GM18873 (cell line): Measurements from ENCODE around the gene WWOX.

Experiments used
- ATAC-seq: cut with Tn5 transposase; IDR thresholded peaks from one replicate; pipeline ENCODE4 v1.9.1; 2021; ENCODE audit warnings: mild to moderate bottlenecking, moderate library complexity, moderate number of reproducible peaks; ENCODE audit not compliant: unreplicated experiment, low FRiP score

Gene WWOX

GRCh38 chr16:78791926-78792325 is 692.5 kb downstream of the WWOX start:
- ATAC-seq, result no peak

DNA sequence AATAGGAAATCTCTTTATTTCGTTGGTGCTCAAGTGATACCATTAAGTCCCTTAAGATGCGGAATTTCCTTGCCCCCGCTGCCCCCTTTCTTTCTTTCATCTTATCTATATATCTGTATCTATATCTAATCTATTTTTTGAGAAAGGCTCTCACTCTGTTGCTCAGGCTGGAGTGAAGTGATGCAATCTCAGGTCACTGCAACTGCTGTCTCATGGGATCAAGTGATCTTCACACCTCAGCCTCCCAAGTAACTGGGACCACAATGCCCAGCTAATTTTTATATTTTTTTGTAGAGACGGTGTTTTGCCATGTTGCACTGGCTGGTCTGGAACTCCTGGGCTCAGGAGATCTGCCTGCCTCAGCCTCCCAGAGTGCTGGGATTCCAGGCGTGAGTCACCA is 693.5 kb downstream of the WWOX start:
- no peak for ATAC-seq

DNA sequence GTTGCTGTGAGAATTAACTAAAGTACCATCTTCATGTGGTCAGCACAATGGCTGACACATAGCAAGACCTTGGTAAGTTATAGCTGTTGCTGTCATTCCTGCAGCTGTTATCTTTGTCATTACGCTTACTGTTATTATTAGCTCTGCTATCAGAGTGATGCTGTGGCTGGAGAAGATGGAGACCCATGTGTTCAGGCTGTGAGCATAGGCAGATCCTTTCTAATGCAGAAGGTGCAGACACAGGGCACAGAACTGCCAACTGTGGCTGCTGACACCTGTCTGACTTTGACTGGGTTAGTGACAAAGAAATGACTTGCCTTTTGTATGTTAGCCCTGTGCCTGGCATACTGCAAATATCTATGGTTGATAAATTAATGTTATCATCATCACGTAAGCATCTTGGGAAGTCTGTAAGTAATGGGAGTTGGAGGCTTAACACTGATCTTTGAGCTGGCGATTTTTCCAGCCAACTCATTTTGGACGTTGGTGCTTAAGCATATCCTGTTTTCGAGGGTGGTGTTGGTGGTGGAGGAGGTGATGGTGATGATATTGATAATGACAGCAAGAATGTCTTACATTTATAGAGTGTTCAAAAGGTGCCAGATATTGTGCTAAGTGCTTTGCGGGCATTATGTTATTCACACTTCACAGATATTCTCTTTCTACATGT is 695.3 kb downstream of the WWOX start:
- no peak for ATAC-seq

GRCh38 chr16:78795433-78795832 is 696.0 kb downstream of the WWOX start:
- ATAC-seq, result no peak

DNA sequence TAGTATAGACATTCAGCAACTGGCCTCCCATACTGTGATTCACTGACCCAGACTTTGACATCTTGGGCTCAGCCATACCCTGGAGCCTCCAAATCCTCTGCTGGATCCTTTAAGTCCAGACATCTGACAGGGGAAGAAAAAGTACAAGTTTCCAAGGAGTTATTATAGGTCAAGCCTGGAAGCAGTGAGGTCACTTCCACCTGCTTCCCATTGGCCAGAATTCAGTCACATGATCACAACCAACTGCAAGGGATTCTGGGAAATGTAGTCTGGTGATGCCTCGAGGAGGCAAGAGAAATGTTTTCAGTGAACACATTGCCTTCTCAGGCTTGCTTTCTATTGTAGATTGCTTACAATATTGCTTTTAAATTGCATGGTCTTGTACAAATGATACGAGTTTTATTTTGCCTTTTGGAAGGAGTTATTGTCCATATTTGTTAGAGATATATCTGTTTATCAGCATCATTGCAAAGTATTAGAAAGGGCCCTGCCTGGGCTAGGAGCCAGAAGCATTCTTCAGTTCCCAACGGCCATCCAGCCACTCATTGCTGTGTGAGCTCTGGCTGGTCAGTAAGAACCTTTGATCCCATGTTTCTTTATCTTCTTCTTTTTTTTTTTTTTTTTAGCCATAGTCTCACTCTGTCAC is 696.9 kb downstream of the WWOX start:
- ATAC-seq, result no peak

- ATAC-seq, result no peak
Observed at GRCh38 chr16:78799429-78799828, 700.0 kb downstream of the WWOX start.

GRCh38 chr16:78800523-78800922 is 701.1 kb downstream of the WWOX start:
- no peak for ATAC-seq

DNA sequence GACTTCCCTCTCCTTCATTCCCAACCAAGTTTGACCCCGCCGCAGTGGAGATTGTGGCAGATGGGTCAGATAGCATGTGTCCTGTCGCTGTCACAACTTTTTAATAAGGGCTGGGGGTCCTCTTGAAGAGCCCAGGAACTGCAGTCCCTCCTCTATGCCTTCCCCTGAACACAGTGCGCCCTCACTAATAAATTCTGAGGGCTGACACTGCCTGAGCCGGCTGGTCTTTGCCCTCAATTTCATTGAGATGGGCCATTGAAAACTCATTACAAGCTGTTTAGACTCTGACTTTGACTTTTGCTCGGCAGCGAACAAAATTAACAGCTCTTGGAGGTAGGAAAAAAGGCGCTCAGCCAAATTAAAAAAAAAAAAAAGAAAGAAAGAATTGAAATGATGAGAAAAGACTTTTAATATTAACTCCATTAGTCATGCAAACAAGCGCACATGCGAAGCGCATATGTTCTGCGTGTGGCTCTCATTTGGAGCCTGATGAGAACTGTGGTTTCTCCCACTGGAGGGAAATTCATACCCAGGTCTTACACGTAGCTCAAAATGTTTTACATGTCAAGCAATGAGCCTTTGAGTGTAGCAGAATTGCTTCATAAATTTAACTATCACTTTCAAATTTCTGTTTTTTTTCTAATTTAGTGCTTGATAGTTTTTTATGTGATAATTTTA is 704.7 kb downstream of the WWOX start:
- no peak for ATAC-seq

DNA sequence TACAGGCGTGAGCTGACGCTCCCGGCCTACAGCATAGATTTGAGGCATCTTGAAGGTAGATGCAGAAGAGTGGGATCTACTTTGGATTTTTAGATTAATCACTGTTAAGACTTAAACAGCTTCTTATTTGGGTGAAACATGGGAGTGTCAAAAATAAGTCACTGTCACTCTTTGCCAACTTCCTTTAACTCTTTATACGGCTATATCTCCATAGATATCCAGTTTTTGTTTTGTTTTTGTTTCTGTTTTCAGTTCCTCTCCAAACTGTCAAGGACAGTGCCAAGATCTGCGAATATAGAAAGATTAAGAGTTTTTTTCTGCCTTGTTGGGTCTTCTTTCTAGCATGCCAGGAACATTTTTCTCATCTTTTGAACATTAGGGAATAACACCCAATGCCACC is 706.1 kb downstream of the WWOX start:
- no peak for ATAC-seq

DNA sequence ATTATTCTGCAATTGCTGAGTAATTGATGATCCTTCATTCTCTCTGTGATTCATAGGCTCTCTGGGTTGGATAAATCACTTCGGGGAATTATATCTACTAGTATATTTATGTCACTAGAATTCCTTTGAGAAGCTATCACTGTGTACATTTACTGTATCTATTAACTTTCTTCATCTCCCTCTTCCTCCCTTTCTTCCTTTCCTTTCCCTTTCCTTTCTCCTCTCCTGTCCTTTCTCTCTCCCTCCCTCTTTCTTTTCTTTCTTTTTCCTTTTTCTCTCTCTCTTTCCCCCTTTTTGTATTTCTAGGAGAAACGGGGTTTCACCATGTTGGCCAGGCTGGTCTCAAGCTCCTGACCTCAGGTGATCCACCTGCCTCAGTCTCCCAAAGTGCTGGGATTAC is 711.8 kb downstream of the WWOX start:
- no peak for ATAC-seq

DNA sequence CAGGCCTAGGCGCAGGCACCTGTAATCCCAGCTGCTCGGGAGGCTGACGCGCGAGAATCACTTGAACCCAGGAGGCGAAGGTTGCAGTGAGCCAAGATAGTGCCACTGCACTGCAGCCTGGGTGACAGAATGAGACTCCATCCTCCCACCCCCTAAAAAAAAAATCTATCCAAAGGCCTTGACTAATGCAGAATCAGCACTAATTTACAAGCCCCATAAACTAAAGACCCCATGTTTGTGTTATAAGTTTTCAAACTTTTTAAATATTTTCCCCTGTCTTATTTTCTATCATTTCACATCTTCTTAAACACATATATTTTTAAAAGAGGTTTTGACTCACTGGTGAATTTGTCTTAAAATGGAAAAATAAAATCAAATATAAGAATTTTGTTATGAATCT is 713.1 kb downstream of the WWOX start:
- ATAC-seq, result no peak

DNA sequence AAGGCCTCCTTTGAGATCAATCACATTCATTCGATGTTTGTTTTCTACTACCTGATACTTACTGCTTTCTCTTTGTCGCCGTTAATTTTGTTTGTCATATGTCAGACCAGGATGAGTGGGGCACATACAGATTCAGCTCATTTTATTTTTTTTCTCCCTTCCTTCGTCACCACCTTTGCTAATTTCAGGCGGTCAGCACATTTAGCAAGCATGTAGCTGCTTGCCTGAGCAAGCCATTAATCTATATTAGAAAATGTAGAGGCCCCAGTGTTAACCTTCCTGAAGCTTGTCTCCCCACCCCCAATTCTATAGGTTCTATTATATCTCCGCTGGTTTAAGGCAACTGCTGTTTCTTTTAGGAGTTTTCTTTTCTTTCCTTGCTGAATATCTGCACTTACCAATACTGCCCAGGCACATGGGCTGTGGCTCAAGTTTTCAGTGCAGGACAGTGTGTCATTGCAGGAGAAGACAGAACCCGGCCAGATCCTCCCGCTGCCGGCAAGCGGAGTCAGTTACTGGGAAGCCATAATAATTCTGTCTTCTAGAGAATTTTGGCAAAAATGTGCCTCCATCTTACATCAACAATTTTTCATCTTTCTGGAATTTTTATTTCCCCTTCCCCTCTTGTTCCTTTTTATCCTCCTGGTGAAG is 714.3 kb downstream of the WWOX start:
- ATAC-seq, result no peak

DNA sequence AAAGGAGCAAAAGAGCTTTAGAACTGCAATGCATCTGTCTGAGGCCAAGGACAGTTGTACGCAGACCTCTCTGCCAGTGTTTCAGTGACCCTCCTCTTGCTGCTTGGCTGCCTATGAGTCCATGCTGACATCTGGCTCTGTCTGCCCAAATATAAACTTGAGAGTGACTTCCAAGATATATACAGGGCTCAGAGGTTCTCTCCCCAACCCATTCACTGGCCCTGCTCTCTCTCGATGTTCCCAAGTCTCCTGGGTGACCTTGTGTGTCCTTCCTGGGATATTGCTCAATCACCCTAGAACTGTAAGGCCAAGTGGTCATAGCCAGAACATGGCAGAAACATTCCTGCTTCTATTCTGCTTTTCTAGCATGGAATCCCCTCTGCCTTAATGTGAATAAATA is 716.3 kb downstream of the WWOX start:
- ATAC-seq, result no peak

DNA sequence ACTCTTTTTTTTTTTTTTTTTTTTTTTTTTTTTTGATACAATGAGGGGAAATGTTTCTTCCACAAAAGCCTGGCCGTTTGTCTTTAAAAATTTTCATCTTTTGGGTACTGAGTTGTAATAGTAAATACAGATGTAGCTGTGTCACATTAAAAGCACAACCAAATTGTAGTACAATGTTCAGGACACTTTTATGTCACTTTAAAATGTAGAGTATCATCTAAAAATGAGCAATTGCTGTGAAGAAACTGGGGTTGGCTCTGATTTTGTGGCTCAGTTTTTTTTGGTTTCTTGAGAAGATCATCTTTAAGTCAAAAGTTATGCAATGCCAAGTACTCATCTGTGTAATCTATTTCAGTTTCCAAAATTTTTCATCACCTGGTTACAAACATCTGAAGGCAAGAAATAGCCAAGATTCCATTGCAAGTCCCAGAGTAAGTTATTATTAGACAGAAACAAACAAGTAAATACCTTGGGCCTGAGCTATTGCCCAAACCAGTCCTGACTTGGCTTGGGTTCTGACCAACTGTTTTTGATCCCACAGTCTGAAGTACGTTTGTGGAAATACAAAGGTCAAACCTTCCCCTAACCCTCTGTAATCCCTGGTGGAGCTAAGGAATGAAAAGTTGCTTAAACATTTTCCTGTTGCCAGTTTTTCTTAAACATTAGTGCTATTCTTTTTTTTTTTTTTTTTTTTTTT is 717.2 kb downstream of the WWOX start:
- ATAC-seq, result no peak

DNA sequence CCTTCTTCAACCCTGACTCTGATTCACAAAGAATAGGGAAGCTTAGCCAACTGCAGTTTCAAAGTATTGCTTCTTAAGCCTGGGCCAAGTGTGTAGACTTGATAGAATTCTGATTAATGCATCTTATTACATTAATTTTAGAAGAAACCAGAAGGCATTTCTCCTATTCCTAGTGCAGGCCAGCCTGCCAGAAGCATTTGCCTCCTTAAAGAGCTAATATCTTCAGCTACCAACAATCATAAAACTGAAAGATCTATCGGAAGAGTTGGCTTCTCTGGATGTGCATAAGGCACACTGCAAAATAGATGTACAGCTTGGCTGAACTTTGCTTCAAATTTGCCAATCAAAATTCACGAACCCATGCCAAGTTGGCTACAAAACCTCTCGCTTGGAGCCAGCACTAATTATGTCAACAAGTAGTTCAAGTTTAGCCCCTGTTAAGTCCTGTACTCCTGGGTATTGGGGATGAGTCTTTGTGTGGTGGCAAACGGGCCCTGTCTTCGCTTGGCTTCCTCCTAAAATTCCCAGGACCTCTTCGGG is 717.8 kb downstream of the WWOX start:
- no peak for ATAC-seq

DNA sequence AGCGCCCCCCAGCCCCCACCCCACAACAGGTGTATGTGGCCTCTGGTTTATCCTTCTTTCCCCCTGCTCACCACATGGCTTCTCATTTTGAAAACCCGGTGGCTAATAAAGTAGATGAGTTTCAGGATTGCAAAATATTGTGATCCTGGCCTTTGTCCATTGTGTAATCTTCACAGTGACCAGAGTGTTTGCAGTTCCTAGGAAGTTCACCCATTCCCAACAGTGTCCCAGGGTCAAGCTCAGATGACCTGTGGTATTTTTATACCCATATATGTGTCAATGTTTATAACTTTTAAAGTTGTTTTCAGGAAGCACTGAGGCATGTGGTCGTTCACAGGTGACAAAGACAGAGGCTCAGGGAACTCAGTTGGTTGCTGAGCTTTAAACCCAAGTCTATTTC is 721.9 kb downstream of the WWOX start:
- no peak for ATAC-seq

GRCh38 chr16:78822509-78822908 is 723.1 kb downstream of the WWOX start:
- no peak for ATAC-seq

- no peak for ATAC-seq
Observed at GRCh38 chr16:78823027-78823426, 723.6 kb downstream of the WWOX start.

DNA sequence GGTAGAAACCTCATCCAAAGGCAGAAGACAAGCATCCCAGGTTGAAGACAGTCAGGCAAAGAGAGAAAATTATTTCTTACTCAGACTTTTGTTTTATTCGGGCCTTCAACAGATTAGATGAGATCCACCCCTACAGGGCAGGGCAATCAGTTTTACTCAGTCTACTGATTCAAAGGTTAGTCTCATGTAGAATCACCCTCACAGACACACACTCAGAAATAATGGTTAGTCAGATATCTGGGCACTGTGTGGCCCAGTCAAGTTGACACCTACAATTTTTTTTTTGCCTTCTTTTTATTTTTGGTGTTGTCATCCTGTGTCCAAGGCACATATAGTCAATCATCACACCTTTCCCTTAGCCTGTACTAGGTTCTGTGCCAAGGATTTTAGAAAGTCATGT is 729.8 kb downstream of the WWOX start:
- ATAC-seq, result no peak

- no peak for ATAC-seq
Observed at GRCh38 chr16:78830599-78830998, 731.1 kb downstream of the WWOX start.

GRCh38 chr16:78832100-78832499 is 732.6 kb downstream of the WWOX start:
- no peak for ATAC-seq
